ENCODE data around the gene KLHL26.

The KLHL26 gene

GRCh38 chr19:18603255-18603957, 33.4 kb upstream of the KLHL26 start:
- no peak for DNase-seq

- DNase-seq = no peak
Observed at GRCh38 chr19:18603958-18604819, 32.6 kb upstream of the KLHL26 start.

- DNase-seq = no peak
Observed at GRCh38 chr19:18604820-18605159, 32.0 kb upstream of the KLHL26 start.

GRCh38 chr19:18605196-18605545, 31.7 kb upstream of the KLHL26 start:
- no peak for DNase-seq

- no peak for DNase-seq
Observed at GRCh38 chr19:18605546-18606280, 31.1 kb upstream of the KLHL26 start.

GRCh38 chr19:18606281-18607225, 30.3 kb upstream of the KLHL26 start, which contains the start of gene CRLF1:
Gene CRLF1 (minus strand): TSS chr19:18606799. CDS start chr19:18606656, 143 bp downstream.
- DNase-seq = no peak

GRCh38 chr19:18607226-18608101, 29.4 kb upstream of the KLHL26 start:
- no peak for DNase-seq

- DNase-seq = no peak
Observed at GRCh38 chr19:18608102-18608804, 28.6 kb upstream of the KLHL26 start.

- no peak for DNase-seq
Observed at GRCh38 chr19:18608805-18609716, 27.8 kb upstream of the KLHL26 start.

GRCh38 chr19:18609717-18610051, 27.1 kb upstream of the KLHL26 start:
- DNase-seq = no peak

- no peak for DNase-seq
Observed at GRCh38 chr19:18610245-18610555, 26.6 kb upstream of the KLHL26 start.

- DNase-seq = no peak
Observed at GRCh38 chr19:18610556-18611326, 26.1 kb upstream of the KLHL26 start.

GRCh38 chr19:18611327-18612050, 25.3 kb upstream of the KLHL26 start:
- no peak for DNase-seq

GRCh38 chr19:18612051-18612771, 24.6 kb upstream of the KLHL26 start:
- DNase-seq = no peak

- DNase-seq = no peak
Observed at GRCh38 chr19:18612772-18613588, 23.8 kb upstream of the KLHL26 start, which contains the start of gene TMEM59L. Gene TMEM59L (plus strand): TSS chr19:18612870. CDS start chr19:18612959, 89 bp downstream.

- no peak for DNase-seq
Observed at GRCh38 chr19:18613589-18614234, 23.1 kb upstream of the KLHL26 start.

All from fibroblast of upper back skin (primary cell).